GM12878 (cell line): ENCODE measurements around the gene PRKN. TPM values are rescaled to one million over a fixed set of nuclear protein-coding genes. Genes with fewer than 3 reads are reported as not detected.

Experiments
- ATAC-seq: fragments of 200-7000 bp; cut with Tn5 transposase; 3 replicates; pipeline ENCODE4 v1.9.1; 2020; ENCODE audit warnings: mild to moderate bottlenecking, moderate library complexity
- BruUV-seq: library from RNA; stranded (reverse); fragments of 400-500 nt; replicated peaks from 2 replicates; lab custom pipeline; 2021; lab: Mats Ljungman, UMichigan
- CTCF ChIA-PET: fragments of 300-600 bp; sonication (Branson Sonifier 250); formaldehyde crosslinking; extraction: SDS; loops from one replicate; lab custom pipeline; 2021; ENCODE audit warnings: inconsistent platforms; lab: Yijun Ruan, JAX
- POLR2A ChIA-PET: fragments of 350-600 bp; formaldehyde crosslinking; extraction: SDS; loops from one replicate; lab custom pipeline; 2021; ENCODE audit warnings: inconsistent platforms; lab: Charles Lee
- RAD21 ChIA-PET: fragments of 300-600 bp; sonication (Branson Sonifier 250); formaldehyde crosslinking; loops from one replicate; lab custom pipeline; 2023; ENCODE audit warnings: antibody characterized with exemption; ENCODE audit not compliant: unreplicated experiment; lab: Charles Lee
- SMC1A ChIA-PET: fragments of 300-600 bp; sonication (Branson Sonifier 250); formaldehyde crosslinking; loops from one replicate; lab custom pipeline; 2023; ENCODE audit not compliant: unreplicated experiment, uncharacterized antibody; lab: Charles Lee
- DNase-seq: peaks from one replicate; pipeline ENCODE4 v3.0.0-alpha.2; 2011; ENCODE audit warnings: low read depth, low spot score
- FAIRE-seq: peaks from 3 replicates; lab custom pipeline; 2011; peaks lifted over from hg19 to GRCh38; lab: Jason Lieb, UNC
- H2AFZ ChIP-seq: 2 replicates; pipeline ENCODE4 v1.6.0; 2011; ENCODE audit warnings: low read depth, low read length, control low read depth; ENCODE audit not compliant: control insufficient read depth
- H3K27ac ChIP-seq: 2 replicates; pipeline ENCODE4 v1.5.1; 2011; ENCODE audit warnings: control low read depth; ENCODE audit not compliant: control insufficient read depth, insufficient read depth
- H3K27me3 ChIP-seq, 2 experiments: replicated peaks in 1 of 2; 2 replicates each; pipeline versions ENCODE4 v1.6.0 to v1.6.1; 2011; ENCODE audit warnings: low read length in 1 of 2; ENCODE audit not compliant: control insufficient read depth in 2 of 2, insufficient read depth in 2 of 2
- H3K36me3 ChIP-seq, 2 experiments: 2 replicates each; pipeline ENCODE4 v1.5.1; 2011; ENCODE audit warnings: low read length in 1 of 2; ENCODE audit not compliant: control insufficient read depth in 2 of 2, insufficient read depth in 2 of 2
- H3K4me1 ChIP-seq: 2 replicates; pipeline ENCODE4 v1.6.1; 2011; ENCODE audit warnings: mild to moderate bottlenecking, low read length, moderate library complexity, mixed read lengths; ENCODE audit not compliant: control insufficient read depth, insufficient read depth
- H3K4me2 ChIP-seq: 2 replicates; pipeline ENCODE4 v1.6.0; 2011; ENCODE audit warnings: control low read depth; ENCODE audit not compliant: control insufficient read depth, insufficient read depth
- H3K4me3 ChIP-seq: fragments of 200-600 bp; sonication (generic); 2 replicates; pipeline ENCODE4 v1.5.1; 2016
- H3K79me2 ChIP-seq: 2 replicates; pipeline ENCODE4 v1.6.0; 2011; ENCODE audit warnings: low read length; ENCODE audit not compliant: control insufficient read depth, insufficient read depth
- H3K9ac ChIP-seq: 2 replicates; pipeline ENCODE4 v1.8.0; 2011; ENCODE audit warnings: low read length, control low read depth, mixed read lengths; ENCODE audit not compliant: control insufficient read depth, insufficient read depth
- H3K9me3 ChIP-seq: replicated peaks from 3 replicates; pipeline ENCODE4 v1.5.1; 2011; ENCODE audit warnings: mild to moderate bottlenecking, low read length; ENCODE audit not compliant: control insufficient read depth, insufficient read depth
- H4K20me1 ChIP-seq: 2 replicates; pipeline ENCODE4 v1.6.0; 2011; ENCODE audit not compliant: control insufficient read depth, insufficient read depth
- EP300 ChIP-seq, 2 experiments: fragments of 150-350 bp in 1 of 2; IDR thresholded peaks; 2 replicates each; pipeline ENCODE4 v1.6.1; 2011 to 2012; ENCODE audit warnings: low read depth in 2 of 2, low read length in 2 of 2, borderline replicate concordance in 1 of 2, improper control_type of control experiment in 1 of 2, inconsistent platforms in 1 of 2; ENCODE audit not compliant: control insufficient read depth in 1 of 2
- HDGF ChIP-seq: fragments of 450-650 bp; IDR thresholded peaks from 2 replicates; pipeline ENCODE4 v1.6.1; 2016; ENCODE audit warnings: antibody characterized with exemption
- JUND ChIP-seq: IDR thresholded peaks from 2 replicates; pipeline ENCODE4 v1.6.1; 2012; ENCODE audit warnings: low read depth, mild to moderate bottlenecking, low read length, improper control_type of control experiment, moderate library complexity
- POLR2AphosphoS2 ChIP-seq: IDR thresholded peaks from 2 replicates; pipeline ENCODE4 v1.6.1; 2011; ENCODE audit warnings: low read depth, mild to moderate bottlenecking, low read length, improper control_type of control experiment, moderate library complexity
- YY1 ChIP-seq: IDR thresholded peaks from 2 replicates; pipeline ENCODE4 v1.6.1; 2011; ENCODE audit warnings: low read depth, mild to moderate bottlenecking, low read length
- WGBS: methylation state at CpG from one replicate; pipeline ENCODE4 v1.1.6; 2016; ENCODE audit warnings: low lambda C conversion rate; ENCODE audit not compliant: insufficient replicate concordance, insufficient coverage; ENCODE audit errors: missing lambda C conversion rate; 5-methylcytosine and 5-hydroxymethylcytosine counted together
- in situ Hi-C: fragments of 300-500 bp; cut with MboI; formaldehyde crosslinking; loops from 9 replicates; pipeline ENCODE4 v1.14.3; 2018; ENCODE audit warnings: mixed read lengths
- intact Hi-C: fragments of 100-400 bp; cut with micrococcal nuclease; formaldehyde crosslinking; loops from one replicate; pipeline ENCODE4 v1.14.2; 2022; ENCODE audit not compliant: unreplicated experiment
- polyA plus RNA-seq, 11 experiments: library from polyadenylated mRNA; depleted of rRNA in 4 of 11; unstranded in 6 of 11; stranded (reverse) in 5 of 11; fragments of >200 nt; fragmentation: Nextera tagmentation in 4 of 11; fragmentation: Illumina TruSeq in 1 of 11; extraction: Ambion mirVana in 4 of 11; extraction: Trizol in 1 of 11; gene quantifications; 1 replicate in 1 of 11; 2 replicates in 10 of 11; pipeline versions ENCODE4 v1.2.1 to v1.2.3, GENCODE V29; 2011 to 2016; ENCODE audit warnings: inconsistent platforms in 2 of 11, missing spikeins in 2 of 11, low read depth in 1 of 11
- total RNA-seq, 4 experiments: library from RNA; depleted of rRNA in 3 of 4; stranded (reverse); fragments of >200 nt in 3 of 4; fragmentation: Illumina TruSeq in 1 of 4; extraction: Trizol in 1 of 4; gene quantifications; 2 replicates each; pipeline versions ENCODE4 v1.2.1 to v1.2.3, GENCODE V29; 2013 to 2021
- TF ChIP-seq, protein P1 (sequence below): IDR thresholded peaks from 2 replicates; pipeline ENCODE4 v1.6.1; 2011; ENCODE audit warnings: mild to moderate bottlenecking, low read depth, low read length, moderate library complexity; ENCODE audit not compliant: insufficient replicate concordance
- TF ChIP-seq, protein P2 (sequence below): fragments of 450-650 bp; IDR thresholded peaks from 2 replicates; pipeline ENCODE4 v1.6.1; 2017; ENCODE audit warnings: antibody characterized with exemption, mild to moderate bottlenecking, moderate library complexity

PRKN gene
- total and polyA plus RNA-seq, 10 of the 15 experiments (the other 5 are each of a cell fraction or from before 2014, with no cell fraction given) = 0.06 to 0.09 TPM; not detected in 8

GRCh38 chr6:162074641-162075275 lies 652.8 kb downstream of the PRKN start:
- Histone ChIP-seq H3K27me3 (no peaks in the 10 kb centered on the region), H3K4me2 (no peak overlapping the region)
- TF ChIP-seq, protein P1, sequence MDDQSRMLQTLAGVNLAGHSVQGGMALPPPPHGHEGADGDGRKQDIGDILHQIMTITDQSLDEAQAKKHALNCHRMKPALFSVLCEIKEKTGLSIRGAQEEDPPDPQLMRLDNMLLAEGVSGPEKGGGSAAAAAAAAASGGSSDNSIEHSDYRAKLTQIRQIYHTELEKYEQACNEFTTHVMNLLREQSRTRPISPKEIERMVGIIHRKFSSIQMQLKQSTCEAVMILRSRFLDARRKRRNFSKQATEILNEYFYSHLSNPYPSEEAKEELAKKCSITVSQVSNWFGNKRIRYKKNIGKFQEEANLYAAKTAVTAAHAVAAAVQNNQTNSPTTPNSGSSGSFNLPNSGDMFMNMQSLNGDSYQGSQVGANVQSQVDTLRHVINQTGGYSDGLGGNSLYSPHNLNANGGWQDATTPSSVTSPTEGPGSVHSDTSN = no peak
- TF ChIP-seq HDGF = no peak
- TF ChIP-seq JUND = no peak
- TF ChIP-seq EP300 (IDR thresholded peaks at IDR 0.05; ENCODE audit: borderline replicate concordance in 1 of 2, control insufficient read depth in 1 of 2, low read depth in 2 of 2, low read length in 2 of 2) = no peak
- TF ChIP-seq, all 136 proteins: peak for 0
- H2AFZ ChIP-seq = no peak overlapping the region
- 51% methylated on average over 10 of the region's 10 CpGs for WGBS
- DNase-seq = no peak
- ChIA-PET CTCF (interaction anchor here (0.5 kb wide), 1 partner anchor 111 kb away, joined by 3 read pairs; no protein-coding TSS in a partner anchor), RAD21 (no interaction called here), SMC1A (interaction anchor here (0.5 to 1.3 kb wide), 4 partner anchors 12 to 1915 kb away, joined by 3 to 4 read pairs (median 3); no protein-coding TSS in a partner anchor), POLR2A (no interaction called here)
- no peak overlapping the region for H3K27ac ChIP-seq
- in situ Hi-C loops = no loop called here
- no peak overlapping the region for H3K4me3 ChIP-seq
- H3K9ac ChIP-seq = no peak overlapping the region
- no peaks in the 10 kb centered on the region for H3K79me2 ChIP-seq
- H4K20me1 ChIP-seq = no peaks in the 10 kb centered on the region
- no peaks in the 10 kb centered on the region for H3K36me3 ChIP-seq
- BruUV-seq = no TSS peak
- FAIRE-seq = no peak
- intact Hi-C loops = no loop called here
- no peak for ATAC-seq
- no peaks in the 10 kb centered on the region for H3K9me3 ChIP-seq
- H3K4me1 ChIP-seq = no peaks in the 10 kb centered on the region

DNA sequence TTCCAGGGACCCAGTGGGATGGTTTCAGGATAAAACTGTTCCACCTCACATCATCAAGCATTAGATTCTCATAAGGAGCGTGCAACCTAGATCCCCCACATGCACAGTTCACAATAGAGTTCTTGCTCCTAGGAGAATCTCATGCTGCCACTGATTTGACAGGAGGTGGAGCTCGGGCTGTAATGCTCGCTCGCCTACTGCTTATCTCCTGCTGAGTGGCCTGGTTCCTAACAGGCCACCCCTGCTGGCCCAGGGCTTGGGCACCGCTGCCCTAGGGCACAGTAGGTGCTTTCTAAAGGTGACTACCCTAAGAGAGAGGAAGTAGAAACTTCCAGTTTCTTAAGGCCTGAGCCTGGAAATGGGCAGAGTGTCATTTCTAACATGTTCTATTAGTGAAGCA lies 656.9 kb downstream of the PRKN start:
- Histone ChIP-seq H3K4me2 (no peak overlapping the region), H3K79me2 (no peaks in the 10 kb centered on the region), H3K27ac (no peak overlapping the region), H3K9ac (no peak overlapping the region), H3K4me1 (no peaks in the 10 kb centered on the region), H3K27me3 (no peaks in the 10 kb centered on the region), H3K36me3 (no peaks in the 10 kb centered on the region), H2AFZ (no peak overlapping the region), H3K4me3 (no peak overlapping the region), H3K9me3 (no peaks in the 10 kb centered on the region), H4K20me1 (no peaks in the 10 kb centered on the region)
- RAD21 ChIA-PET = no interaction called here
- CTCF ChIA-PET = no interaction called here
- no peak for FAIRE-seq
- no TSS peak for BruUV-seq
- no peak for DNase-seq
- WGBS = 0% methylated on average over 5 of the region's 5 CpGs
- POLR2A ChIA-PET = no interaction called here
- in situ Hi-C loops (no loop called here), intact Hi-C loops (no loop called here)
- ATAC-seq = no peak
- SMC1A ChIA-PET = no interaction called here
- TF ChIP-seq YY1 = no peak
- TF ChIP-seq, protein P2, sequence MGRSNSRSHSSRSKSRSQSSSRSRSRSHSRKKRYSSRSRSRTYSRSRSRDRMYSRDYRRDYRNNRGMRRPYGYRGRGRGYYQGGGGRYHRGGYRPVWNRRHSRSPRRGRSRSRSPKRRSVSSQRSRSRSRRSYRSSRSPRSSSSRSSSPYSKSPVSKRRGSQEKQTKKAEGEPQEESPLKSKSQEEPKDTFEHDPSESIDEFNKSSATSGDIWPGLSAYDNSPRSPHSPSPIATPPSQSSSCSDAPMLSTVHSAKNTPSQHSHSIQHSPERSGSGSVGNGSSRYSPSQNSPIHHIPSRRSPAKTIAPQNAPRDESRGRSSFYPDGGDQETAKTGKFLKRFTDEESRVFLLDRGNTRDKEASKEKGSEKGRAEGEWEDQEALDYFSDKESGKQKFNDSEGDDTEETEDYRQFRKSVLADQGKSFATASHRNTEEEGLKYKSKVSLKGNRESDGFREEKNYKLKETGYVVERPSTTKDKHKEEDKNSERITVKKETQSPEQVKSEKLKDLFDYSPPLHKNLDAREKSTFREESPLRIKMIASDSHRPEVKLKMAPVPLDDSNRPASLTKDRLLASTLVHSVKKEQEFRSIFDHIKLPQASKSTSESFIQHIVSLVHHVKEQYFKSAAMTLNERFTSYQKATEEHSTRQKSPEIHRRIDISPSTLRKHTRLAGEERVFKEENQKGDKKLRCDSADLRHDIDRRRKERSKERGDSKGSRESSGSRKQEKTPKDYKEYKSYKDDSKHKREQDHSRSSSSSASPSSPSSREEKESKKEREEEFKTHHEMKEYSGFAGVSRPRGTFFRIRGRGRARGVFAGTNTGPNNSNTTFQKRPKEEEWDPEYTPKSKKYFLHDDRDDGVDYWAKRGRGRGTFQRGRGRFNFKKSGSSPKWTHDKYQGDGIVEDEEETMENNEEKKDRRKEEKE = no peak
- no peak for TF ChIP-seq POLR2AphosphoS2
